Smooth muscle cell (in vitro differentiated cells): ENCODE data around the gene PTPRK. TPM values are rescaled to one million over a fixed set of nuclear protein-coding genes. Genes with fewer than 3 reads are reported as not detected.

ENCODE experiments used
- DNase-seq: peaks from one replicate; lab custom pipeline; 2025; ENCODE audit not compliant: unreplicated experiment; lab: John Stamatoyannopoulos, UW
- H2AFZ ChIP-seq: fragments of 200-600 bp; sonication (generic); 2 replicates; pipeline ENCODE4 v1.6.0; 2016; ENCODE audit warnings: antibody characterized with exemption, low read depth, mild to moderate bottlenecking
- H3F3A ChIP-seq: fragments of 200-600 bp; sonication (generic); 2 replicates; pipeline ENCODE4 v1.6.0; 2017; ENCODE audit warnings: antibody characterized with exemption, low read depth
- H3K27ac ChIP-seq: fragments of 200-600 bp; sonication (generic); 2 replicates; pipeline ENCODE4 v1.5.1; 2016; ENCODE audit warnings: low read depth, mild to moderate bottlenecking
- H3K27me3 ChIP-seq: fragments of 200-600 bp; sonication (generic); 2 replicates; pipeline ENCODE4 v1.6.1; 2016; ENCODE audit warnings: low read depth, mild to moderate bottlenecking
- H3K36me3 ChIP-seq: fragments of 200-600 bp; sonication (generic); 2 replicates; pipeline ENCODE4 v1.5.1; 2016; ENCODE audit warnings: low read depth
- H3K4me1 ChIP-seq: fragments of 200-600 bp; sonication (generic); 2 replicates; pipeline ENCODE4 v1.5.1; 2016; ENCODE audit warnings: low read depth
- H3K4me2 ChIP-seq: fragments of 200-600 bp; sonication (generic); 2 replicates; pipeline ENCODE4 v1.6.0; 2016; ENCODE audit warnings: mild to moderate bottlenecking
- H3K4me3 ChIP-seq: fragments of 200-600 bp; sonication (generic); 2 replicates; pipeline ENCODE4 v1.5.1; 2016; ENCODE audit warnings: mild to moderate bottlenecking
- H3K79me2 ChIP-seq: fragments of 200-600 bp; sonication (generic); 2 replicates; pipeline ENCODE4 v1.6.0; 2016; ENCODE audit warnings: low read depth, mild to moderate bottlenecking
- H3K9ac ChIP-seq: fragments of 200-600 bp; sonication (generic); 2 replicates; pipeline ENCODE4 v1.6.0; 2016; ENCODE audit warnings: low read depth
- H3K9me3 ChIP-seq: fragments of 200-600 bp; sonication (generic); replicated peaks from 2 replicates; pipeline ENCODE4 v1.5.1; 2016; ENCODE audit warnings: low read depth
- H4K20me1 ChIP-seq: fragments of 200-600 bp; sonication (generic); 2 replicates; pipeline ENCODE4 v1.6.0; 2016; ENCODE audit warnings: low read depth
- CTCF ChIP-seq: fragments of 200-600 bp; sonication (generic); IDR thresholded peaks from 2 replicates; pipeline ENCODE4 v1.5.1; 2017; ENCODE audit warnings: borderline replicate concordance, mild to moderate bottlenecking, antibody characterized with exemption; ENCODE audit not compliant: insufficient read depth, poor library complexity, severe bottlenecking
- WGBS: methylation state at CpG from one replicate; pipeline ENCODE4 v1.1.7; 2016; ENCODE audit warnings: low lambda C conversion rate; 5-methylcytosine and 5-hydroxymethylcytosine counted together
- polyA plus RNA-seq: library from polyadenylated mRNA; unstranded; fragments of >200 nt; fragmentation: Nextera tagmentation; extraction: Ambion mirVana; gene quantifications from 2 replicates; pipeline ENCODE4 v1.2.1, GENCODE V29; 2016
- total RNA-seq: library from RNA; depleted of rRNA; stranded (reverse); fragments of >200 nt; gene quantifications from 2 replicates; pipeline ENCODE4 v1.2.3, GENCODE V29; 2014

The PTPRK gene
- total and polyA plus RNA-seq, 2 experiments from 2014 or later = 21.7 to 50.4 TPM

GRCh38 chr6:128422200-128422599 lies 98.2 kb downstream of the PTPRK start:
- no peak overlapping the region for H3K4me2 ChIP-seq
- no peaks in the 10 kb centered on the region for H3K36me3 ChIP-seq
- no peak overlapping the region for H2AFZ ChIP-seq
- H4K20me1 ChIP-seq = peaks cover 9% of the 10 kb centered on the region
- no peaks in the 10 kb centered on the region for H3K27me3 ChIP-seq
- H3K9me3 ChIP-seq = no peaks in the 10 kb centered on the region
- TF ChIP-seq CTCF = no peak
- no peak overlapping the region for H3K9ac ChIP-seq
- no peak overlapping the region for H3K27ac ChIP-seq
- H3K4me3 ChIP-seq = no peak overlapping the region
- H3F3A ChIP-seq = no peaks in the 10 kb centered on the region
- no peak for DNase-seq
- peaks cover 24% of the 10 kb centered on the region for H3K79me2 ChIP-seq
- no peaks in the 10 kb centered on the region for H3K4me1 ChIP-seq

- peaks cover 9% of the 10 kb centered on the region for H4K20me1 ChIP-seq
- no peak overlapping the region for H3K9ac ChIP-seq
- no peaks in the 10 kb centered on the region for H3K27me3 ChIP-seq
- no peak overlapping the region for H2AFZ ChIP-seq
- H3K4me1 ChIP-seq = no peaks in the 10 kb centered on the region
- 99% methylated on average over 3 of the region's 3 CpGs for WGBS
- H3K4me3 ChIP-seq = no peak overlapping the region
- TF ChIP-seq CTCF = no peak
- no peak for DNase-seq
- H3K9me3 ChIP-seq = no peaks in the 10 kb centered on the region
- H3F3A ChIP-seq = no peaks in the 10 kb centered on the region
- H3K36me3 ChIP-seq = no peaks in the 10 kb centered on the region
- no peak overlapping the region for H3K4me2 ChIP-seq
- no peak overlapping the region for H3K27ac ChIP-seq
- H3K79me2 ChIP-seq = peaks cover 20% of the 10 kb centered on the region
These were observed 98.6 kb downstream of the PTPRK start for GRCh38 chr6:128421788-128422187.

GRCh38 chr6:128417698-128418097 lies 102.7 kb downstream of the PTPRK start:
- peaks cover 7% of the 10 kb centered on the region for H3K79me2 ChIP-seq
- H3K27ac ChIP-seq = no peak overlapping the region
- no peaks in the 10 kb centered on the region for H3K4me1 ChIP-seq
- H3K4me2 ChIP-seq = no peak overlapping the region
- H3K27me3 ChIP-seq = no peaks in the 10 kb centered on the region
- no peaks in the 10 kb centered on the region for H3K36me3 ChIP-seq
- no peak overlapping the region for H3K4me3 ChIP-seq
- 94% methylated on average over 5 of the region's 5 CpGs for WGBS
- peaks cover 3% of the 10 kb centered on the region for H4K20me1 ChIP-seq
- no peak overlapping the region for H2AFZ ChIP-seq
- H3K9me3 ChIP-seq = no peaks in the 10 kb centered on the region
- no peak overlapping the region for H3K9ac ChIP-seq
- no peak for DNase-seq
- no peak for TF ChIP-seq CTCF
- H3F3A ChIP-seq = no peaks in the 10 kb centered on the region

- Histone ChIP-seq H3K4me3 (no peak overlapping the region), H3K4me2 (no peak overlapping the region), H3F3A (no peaks in the 10 kb centered on the region), H4K20me1 (peaks cover 17% of the 10 kb centered on the region), H3K4me1 (no peaks in the 10 kb centered on the region), H3K36me3 (no peaks in the 10 kb centered on the region), H3K9ac (no peak overlapping the region), H3K27me3 (no peaks in the 10 kb centered on the region), H3K9me3 (no peaks in the 10 kb centered on the region), H3K79me2 (peaks cover 22% of the 10 kb centered on the region), H3K27ac (no peak overlapping the region), H2AFZ (no peak overlapping the region)
- no peak for DNase-seq
- TF ChIP-seq CTCF = no peak
- WGBS = 48% methylated on average over 1 of the region's 1 CpG
These were observed 105.0 kb downstream of the PTPRK start for GRCh38 chr6:128415387-128415786.
